HG02763 (cell line): ENCODE measurements around the gene FEV.
"Not testable (repeated sequence)": the region's sequence is repeated elsewhere in the genome, so short reads cannot be mapped to it uniquely, and the experiment has no call there.

Experiments
- ATAC-seq: cut with Tn5 transposase; IDR thresholded peaks from one replicate; pipeline ENCODE4 v1.9.1; 2021; ENCODE audit warnings: mild to moderate bottlenecking, moderate library complexity; ENCODE audit not compliant: unreplicated experiment

The FEV gene

DNA sequence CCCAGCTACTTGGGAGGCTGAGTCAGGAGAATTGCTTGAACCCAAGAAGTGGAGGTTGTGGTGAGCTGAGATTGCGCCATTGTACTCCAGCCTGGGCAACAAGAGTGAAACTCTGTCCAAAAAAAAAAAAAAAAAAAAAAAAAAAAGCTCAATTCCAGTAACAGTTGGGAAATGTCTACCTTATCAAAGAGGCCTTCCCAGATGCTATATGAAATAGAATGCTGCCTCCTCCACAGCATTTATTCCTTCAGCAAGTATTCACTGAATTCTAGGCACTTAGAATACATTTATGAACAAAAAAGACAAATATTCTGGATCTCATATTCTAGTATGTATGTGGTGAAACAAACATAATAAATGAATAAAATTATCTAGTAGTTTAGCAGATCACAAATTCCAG lies 38.4 kb downstream of the FEV start:
- no peak for ATAC-seq

DNA sequence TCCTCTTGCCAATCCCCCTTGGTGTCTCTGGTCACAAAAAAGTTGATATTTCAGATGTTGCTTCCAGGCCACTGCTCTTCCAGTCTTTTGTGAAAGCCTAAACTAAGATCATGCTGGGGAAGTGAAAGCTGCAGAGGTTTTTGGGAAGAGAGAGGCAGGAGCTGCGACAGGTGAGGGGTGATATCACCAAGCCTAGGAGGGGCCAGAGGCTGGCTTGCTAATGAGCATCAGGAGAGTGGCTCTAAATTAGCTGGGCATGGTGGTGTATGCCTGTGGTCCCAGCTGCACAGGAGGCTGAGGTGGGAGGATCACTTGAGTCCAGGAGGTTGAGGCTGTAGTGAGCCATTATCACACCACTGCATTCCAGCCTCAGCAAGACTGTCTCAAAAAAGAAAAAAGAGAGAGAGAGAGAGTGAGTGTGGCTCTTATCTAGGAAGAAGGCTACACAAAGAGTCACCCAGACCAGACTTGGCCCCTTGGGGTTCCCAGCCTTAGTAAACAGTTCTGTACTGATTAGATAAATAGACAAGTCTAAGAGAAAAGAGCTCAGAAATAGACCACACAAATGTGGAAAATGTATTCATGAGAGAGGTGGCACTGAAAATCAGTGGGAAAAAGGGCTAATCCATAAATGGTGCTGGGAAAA lies 40.1 kb downstream of the FEV start:
- ATAC-seq = no peak

DNA sequence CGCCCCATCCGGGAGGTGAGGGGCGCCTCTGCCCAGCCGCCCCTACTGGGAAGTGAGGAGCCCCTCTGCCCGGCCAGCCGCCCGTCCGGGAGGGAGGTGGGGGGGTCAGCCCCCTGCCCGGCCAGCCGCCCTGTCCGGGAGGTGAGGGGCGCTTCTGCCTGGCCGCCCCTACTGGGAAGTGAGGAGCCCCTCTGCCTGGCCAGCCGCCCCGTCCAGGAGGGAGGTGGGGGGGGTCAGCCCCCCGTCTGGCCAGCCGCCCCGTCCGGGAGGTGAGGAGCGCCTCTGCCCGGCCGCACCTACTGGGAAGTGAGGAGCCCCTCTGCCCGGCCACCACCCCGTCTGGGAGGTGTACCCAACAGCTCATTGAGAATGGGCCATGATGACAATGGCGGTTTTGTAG lies 53.2 kb downstream of the FEV start:
- ATAC-seq = not testable (repeated sequence)
